Activated T-helper 1 cell treated with anti-CD3 and anti-CD28 coated beads, Interleukin-12 subunit alpha, Interleukin-12 subunit beta, Interleukin-2, Interleukin-4 antibody, amounts not matched to agents 30 ng/mL and 10 ng/mL and 1 ng/mL, durations not matched to agents 14 hours and 24 hours and 36 hours (primary cell): ENCODE measurements around the gene ANKRD31. TPM values are rescaled to one million over a fixed set of nuclear protein-coding genes. Genes with fewer than 3 reads are reported as not detected.
"Not testable (repeated sequence)": the region's sequence is repeated elsewhere in the genome, so short reads cannot be mapped to it uniquely, and the experiment has no call there.

Source experiments
- DNase-seq: peaks from one replicate; pipeline ENCODE4 v3.0.0; 2021; ENCODE audit warnings: low spot score
- H3K27ac Mint-ChIP-seq: one replicate; pipeline ENCODE4 v1.8.0; 2021; ENCODE audit warnings: mild to moderate bottlenecking, mixed read lengths
- H3K27me3 Mint-ChIP-seq: one replicate; pipeline ENCODE4 v1.8.0; 2022; ENCODE audit warnings: mild to moderate bottlenecking, moderate library complexity, mixed read lengths; ENCODE audit not compliant: insufficient read depth
- H3K36me3 Mint-ChIP-seq: one replicate; pipeline ENCODE4 v1.8.0; 2021; ENCODE audit warnings: low read depth, mixed read lengths
- H3K4me1 Mint-ChIP-seq: one replicate; pipeline ENCODE4 v1.8.0; 2021; ENCODE audit warnings: low read depth, mixed read lengths
- H3K4me3 Mint-ChIP-seq: one replicate; pipeline ENCODE4 v1.8.0; 2021; ENCODE audit warnings: mild to moderate bottlenecking, moderate library complexity, mixed read lengths
- H3K9me3 Mint-ChIP-seq: one replicate; pipeline ENCODE4 v1.8.0; 2021; ENCODE audit warnings: mixed read lengths
- intact Hi-C: fragments of 100-400 bp; cut with micrococcal nuclease; formaldehyde crosslinking; loops from one replicate; pipeline ENCODE4 v1.15.1; 2024
- total RNA-seq: library from RNA; stranded (reverse); gene quantifications from 2 replicates; pipeline ENCODE4 v1.2.3, GENCODE V29; 2022

ANKRD31 gene
- 0.36 and 0.37 TPM in 2 replicates for total RNA-seq

- peak within 1 kb of the TSS; percentile 97 for H3K27ac Mint-ChIP-seq
- peaks cover 15% of the 10 kb centered on the region for H3K4me1 Mint-ChIP-seq
- H3K4me3 Mint-ChIP-seq: peak within 1 kb of the TSS; percentile 90
- no peaks in the 10 kb centered on the region for H3K36me3 Mint-ChIP-seq
- peaks cover 6% of the 10 kb centered on the region for H3K27me3 Mint-ChIP-seq
- H3K9me3 Mint-ChIP-seq: no peaks in the 10 kb centered on the region
- intact Hi-C loops: loop anchor here (1.0 to 10.0 kb wide), 15 partner anchors 29 to 1020 kb away; partner anchors contain the start of genes CERT1, GFM2, HEXB and HMGCR
- peak; percentile 86 for DNase-seq
These were observed at the start of gene ANKRD31 for GRCh38 chr5:75236322-75237316. Gene ANKRD31, minus strand, starts transcription at chr5:75236878. Its CDS starts 192 bp downstream, at chr5:75236686.

DNA sequence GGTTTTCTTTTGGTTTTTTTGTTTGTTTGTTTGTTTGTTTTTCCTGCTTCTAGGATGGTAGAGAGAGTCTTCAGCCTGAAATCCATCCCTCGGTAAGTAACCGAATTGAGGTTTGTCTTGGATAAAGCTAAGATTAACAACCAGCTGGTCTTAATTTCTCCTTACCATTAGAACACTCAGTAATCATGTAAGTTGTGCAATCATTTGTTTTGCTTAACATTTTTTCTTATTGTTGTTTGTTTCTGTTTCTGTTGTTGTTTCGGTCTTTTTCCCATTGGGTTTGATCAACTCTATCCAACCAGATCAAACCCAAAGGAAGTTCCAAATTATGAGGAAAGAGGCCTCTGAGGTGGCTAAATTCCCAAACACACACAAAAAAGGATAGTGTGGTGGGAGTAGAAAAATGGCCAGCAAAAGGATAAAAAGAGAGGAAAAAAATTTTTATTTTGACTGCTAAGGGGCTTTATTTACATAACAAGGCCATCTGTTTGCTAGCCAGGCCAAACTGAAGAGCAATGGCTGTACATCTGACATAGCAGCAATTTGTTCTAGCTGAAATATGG is 49.6 kb upstream of the ANKRD31 start:
- intact Hi-C loops: no loop called here
- Mint-ChIP-seq H3K9me3 (peaks cover 3% of the 10 kb centered on the region), H3K36me3 (no peaks in the 10 kb centered on the region)

GRCh38 chr5:75282581-75282980 is 45.9 kb upstream of the ANKRD31 start:
- Mint-ChIP-seq H3K9me3 (no peaks in the 10 kb centered on the region), H3K4me1 (no peaks in the 10 kb centered on the region), H3K36me3 (no peaks in the 10 kb centered on the region), H3K27ac (no peak overlapping the region), H3K4me3 (no peak overlapping the region), H3K27me3 (peaks cover 2% of the 10 kb centered on the region)
- intact Hi-C loops: no loop called here
- no peak for DNase-seq

More for the DNA sequence above, 49.6 kb upstream of the ANKRD31 start:
- DNase-seq: no peak
- H3K27me3 Mint-ChIP-seq: peaks cover 18% of the 10 kb centered on the region
- no peaks in the 10 kb centered on the region for H3K4me1 Mint-ChIP-seq
- no peak overlapping the region for H3K4me3 Mint-ChIP-seq
- no peak overlapping the region for H3K27ac Mint-ChIP-seq

DNA sequence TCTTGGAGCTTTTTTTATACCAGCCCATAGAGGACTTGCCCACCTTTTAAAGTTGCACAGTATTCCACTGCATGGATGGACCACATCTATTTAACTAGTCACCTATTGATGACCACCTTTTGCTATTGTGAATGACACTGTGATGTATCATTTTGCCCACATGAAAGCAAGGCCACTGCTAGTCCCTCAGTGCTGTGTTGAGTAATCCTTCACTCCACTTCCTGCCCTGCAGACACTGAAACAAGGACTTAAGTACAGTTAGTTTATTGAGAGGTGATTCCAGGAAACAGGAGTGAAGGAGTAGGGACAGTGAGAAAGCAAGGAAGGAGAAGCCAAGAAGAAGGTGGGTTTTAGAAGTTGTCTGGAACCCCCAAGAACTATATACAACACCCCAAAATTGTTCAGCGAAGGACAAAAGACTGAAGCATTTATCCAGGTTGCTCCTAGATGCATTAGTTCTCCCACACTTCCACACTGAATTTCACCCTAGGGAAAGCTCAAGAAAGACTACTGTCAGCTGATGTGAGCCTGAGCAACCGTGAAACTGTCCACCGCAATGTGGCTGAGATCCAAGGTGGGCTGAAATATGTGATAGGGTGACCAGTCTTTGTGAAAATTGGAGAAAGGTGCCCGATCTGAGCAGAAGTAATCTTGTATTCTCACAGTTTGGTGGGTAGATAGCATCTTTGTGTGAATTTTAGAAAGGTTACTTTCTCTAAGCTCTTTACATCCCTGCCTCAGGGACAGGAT is 45.2 kb upstream of the ANKRD31 start:
- intact Hi-C loops: no loop called here
- Mint-ChIP-seq H3K27me3 (peaks cover 6% of the 10 kb centered on the region), H3K27ac (no peak overlapping the region), H3K36me3 (no peaks in the 10 kb centered on the region), H3K4me3 (no peak overlapping the region), H3K9me3 (no peaks in the 10 kb centered on the region), H3K4me1 (no peaks in the 10 kb centered on the region)
- no peak for DNase-seq

DNA sequence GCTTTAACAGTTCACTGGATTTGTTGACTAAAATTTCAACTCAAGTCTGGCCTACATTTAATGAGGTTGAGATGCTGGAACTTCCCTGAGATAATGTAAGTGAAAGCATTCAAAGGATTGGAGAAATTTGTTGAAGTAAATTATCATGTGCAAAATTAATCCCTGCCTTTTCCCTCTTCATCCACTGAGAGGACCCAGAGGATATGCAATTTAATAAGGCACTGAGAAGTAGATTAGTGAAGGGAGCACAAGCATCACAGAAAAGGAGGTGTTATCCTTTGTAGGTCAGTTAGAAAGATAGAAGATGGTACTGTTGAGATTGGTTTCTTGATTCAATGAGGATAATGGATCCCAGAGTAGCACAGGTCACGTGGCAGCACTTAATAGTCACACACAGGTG is 42.6 kb upstream of the ANKRD31 start:
- no peak overlapping the region for H3K27ac Mint-ChIP-seq
- H3K4me1 Mint-ChIP-seq: no peaks in the 10 kb centered on the region
- H3K27me3 Mint-ChIP-seq: peaks cover 6% of the 10 kb centered on the region
- intact Hi-C loops: no loop called here
- H3K4me3 Mint-ChIP-seq: no peak overlapping the region
- no peak for DNase-seq
- H3K9me3 Mint-ChIP-seq: no peaks in the 10 kb centered on the region
- H3K36me3 Mint-ChIP-seq: no peaks in the 10 kb centered on the region

DNA sequence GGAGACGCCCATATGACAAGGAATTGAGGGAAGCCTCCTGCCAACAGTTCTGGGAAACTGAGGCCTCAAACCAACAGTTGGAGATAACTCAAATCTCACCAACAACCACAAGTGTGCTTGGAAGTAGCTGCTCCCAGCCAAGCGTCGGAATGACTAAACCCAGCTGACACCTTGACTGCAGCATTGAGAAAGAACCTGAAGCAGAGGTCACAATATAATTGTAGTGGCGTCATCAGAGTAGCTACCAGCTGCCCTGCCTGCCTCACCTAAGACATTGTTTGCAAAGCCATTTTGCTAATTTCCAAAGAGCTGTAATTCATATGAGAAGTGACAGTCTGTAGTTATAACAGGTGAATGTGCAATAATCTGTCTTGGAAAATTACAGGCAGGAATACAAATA is 40.8 kb upstream of the ANKRD31 start:
- intact Hi-C loops: no loop called here
- Mint-ChIP-seq H3K36me3 (no peaks in the 10 kb centered on the region), H3K27ac (no peak overlapping the region), H3K4me1 (no peaks in the 10 kb centered on the region), H3K4me3 (no peak overlapping the region), H3K27me3 (peaks cover 3% of the 10 kb centered on the region), H3K9me3 (no peaks in the 10 kb centered on the region)
- no peak for DNase-seq

- H3K4me1 Mint-ChIP-seq: no peaks in the 10 kb centered on the region
- no peak for DNase-seq
- peaks cover 3% of the 10 kb centered on the region for H3K27me3 Mint-ChIP-seq
- H3K4me3 Mint-ChIP-seq: no peak overlapping the region
- no peak overlapping the region for H3K27ac Mint-ChIP-seq
- no peaks in the 10 kb centered on the region for H3K9me3 Mint-ChIP-seq
- intact Hi-C loops: no loop called here
- no peaks in the 10 kb centered on the region for H3K36me3 Mint-ChIP-seq
These were observed 39.1 kb upstream of the ANKRD31 start for GRCh38 chr5:75275756-75276155.

- intact Hi-C loops: no loop called here
- peaks cover 3% of the 10 kb centered on the region for H3K27me3 Mint-ChIP-seq
- no peak overlapping the region for H3K4me3 Mint-ChIP-seq
- H3K4me1 Mint-ChIP-seq: no peaks in the 10 kb centered on the region
- DNase-seq: no peak
- H3K36me3 Mint-ChIP-seq: no peaks in the 10 kb centered on the region
- no peak overlapping the region for H3K27ac Mint-ChIP-seq
- no peaks in the 10 kb centered on the region for H3K9me3 Mint-ChIP-seq
These were observed 38.5 kb upstream of the ANKRD31 start for GRCh38 chr5:75275147-75275546.

DNA sequence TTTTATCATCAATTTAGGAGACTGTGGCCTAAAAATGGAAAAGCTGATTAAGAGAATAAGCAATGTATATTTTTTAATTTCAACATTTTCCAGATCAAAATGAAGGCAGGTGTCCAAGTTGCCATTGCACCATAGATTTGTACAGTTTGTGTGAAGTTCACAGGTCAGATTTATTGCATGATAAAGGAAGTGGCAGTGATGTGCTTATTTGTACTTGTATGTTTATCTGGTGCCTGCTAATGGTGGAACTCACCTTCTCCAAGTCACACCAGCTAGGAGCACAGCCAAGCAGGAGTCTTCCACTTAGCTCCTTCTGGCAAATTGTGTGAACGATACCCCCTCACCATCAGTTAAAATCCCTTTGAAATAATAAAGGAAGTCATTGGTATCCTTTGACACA is 37.8 kb upstream of the ANKRD31 start:
- intact Hi-C loops: no loop called here
- H3K4me3 Mint-ChIP-seq: no peak overlapping the region
- DNase-seq: no peak
- peaks cover 3% of the 10 kb centered on the region for H3K27me3 Mint-ChIP-seq
- H3K4me1 Mint-ChIP-seq: no peaks in the 10 kb centered on the region
- H3K27ac Mint-ChIP-seq: no peak overlapping the region
- no peaks in the 10 kb centered on the region for H3K36me3 Mint-ChIP-seq
- H3K9me3 Mint-ChIP-seq: no peaks in the 10 kb centered on the region

- DNase-seq, H3K4me3 Mint-ChIP-seq, H3K4me1 Mint-ChIP-seq, H3K36me3 Mint-ChIP-seq, H3K27me3 Mint-ChIP-seq, intact Hi-C loops, H3K27ac Mint-ChIP-seq, H3K9me3 Mint-ChIP-seq: not testable (repeated sequence)
These were observed 33.9 kb upstream of the ANKRD31 start for GRCh38 chr5:75270605-75271004.

- Mint-ChIP-seq H3K36me3 (no peaks in the 10 kb centered on the region), H3K4me1 (no peaks in the 10 kb centered on the region), H3K27me3 (peaks cover 5% of the 10 kb centered on the region), H3K4me3 (no peak overlapping the region), H3K27ac (no peak overlapping the region), H3K9me3 (no peaks in the 10 kb centered on the region)
- no peak for DNase-seq
- intact Hi-C loops: loop anchor here (1.0 to 2.0 kb wide), 5 partner anchors 28 to 1363 kb away; no protein-coding TSS in a partner anchor
These were observed 29.1 kb upstream of the ANKRD31 start for GRCh38 chr5:75265731-75266130.

- Mint-ChIP-seq H3K9me3 (no peaks in the 10 kb centered on the region), H3K27me3 (peaks cover 5% of the 10 kb centered on the region), H3K27ac (no peak overlapping the region), H3K4me1 (no peaks in the 10 kb centered on the region), H3K36me3 (no peaks in the 10 kb centered on the region), H3K4me3 (no peak overlapping the region)
- intact Hi-C loops: no loop called here
- no peak for DNase-seq
These were observed 25.6 kb upstream of the ANKRD31 start for GRCh38 chr5:75262271-75262670.

DNA sequence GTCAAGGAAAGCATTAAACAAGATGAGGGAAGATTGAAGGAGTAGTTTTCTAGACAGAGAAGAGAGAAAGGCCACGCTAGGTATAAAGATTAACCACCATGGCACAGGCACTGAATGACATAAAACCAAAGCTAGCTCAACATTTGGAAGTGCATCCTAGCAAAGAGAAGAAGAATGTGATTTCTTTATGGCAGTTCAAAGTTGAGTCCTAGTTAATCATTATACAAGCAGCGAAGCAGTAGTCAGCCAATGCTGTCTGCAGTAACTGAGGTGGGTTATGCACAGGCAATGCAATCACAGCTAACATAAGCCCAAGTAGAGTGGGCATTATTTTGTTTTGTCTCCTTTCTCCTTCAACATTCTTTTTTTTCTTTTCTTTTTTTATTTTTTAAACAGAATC is 24.0 kb upstream of the ANKRD31 start:
- Mint-ChIP-seq H3K4me1 (no peaks in the 10 kb centered on the region), H3K9me3 (peaks cover 7% of the 10 kb centered on the region), H3K27ac (no peak overlapping the region), H3K36me3 (peaks cover 2% of the 10 kb centered on the region), H3K4me3 (no peak overlapping the region), H3K27me3 (peaks cover 5% of the 10 kb centered on the region)
- intact Hi-C loops: no loop called here
- DNase-seq: no peak
